Omental fat pad (tissue), 4 donors: ENCODE data around the gene SLC4A4. TPM values are rescaled to one million over a fixed set of nuclear protein-coding genes. Genes with fewer than 3 reads are reported as not detected.

Experiments
- ATAC-seq: fragments of 150-250 bp; one replicate; pipeline ENCODE4 v1.9.1; 2016; ENCODE audit warnings: mild to moderate bottlenecking, moderate library complexity; ENCODE audit not compliant: low FRiP score
- DNase-seq: peaks from one replicate; pipeline ENCODE4 v3.0.0-alpha.2; 2019; ENCODE audit warnings: low spot score
- CTCF ChIP-seq, 3 donors: fragments of 450-650 bp; IDR thresholded peaks; one replicate each; pipeline ENCODE4 v1.5.1; 2016 to 2017; ENCODE audit warnings: antibody characterized with exemption in 3 of 3, mild to moderate bottlenecking in 3 of 3, moderate library complexity in 2 of 3
- total RNA-seq, 4 donors: library from RNA; depleted of rRNA; stranded (reverse); fragments of >200 nt; gene quantifications; one replicate each; pipeline ENCODE4 v1.1.0, GENCODE V29; 2016

SLC4A4 gene
- total RNA-seq, 4 donors from 2014 or later, result 8.4 to 45.6 (median 10.2) TPM

- ATAC-seq, result no peak
- DNase-seq, result no peak
- TF ChIP-seq CTCF (IDR thresholded peaks at IDR 0.05), result no peak
These were observed 122.6 kb downstream of the SLC4A4 start for GRCh38 chr4:71461422-71461821.

GRCh38 chr4:71466775-71467174, 128.0 kb downstream of the SLC4A4 start:
- ATAC-seq, result no peak
- TF ChIP-seq CTCF (IDR thresholded peaks at IDR 0.05), result no peak

GRCh38 chr4:71468116-71468710, 129.4 kb downstream of the SLC4A4 start:
- TF ChIP-seq CTCF (IDR thresholded peaks at IDR 0.05), result no peak
- DNase-seq (no peak), ATAC-seq (no peak)

More at GRCh38 chr4:71466775-71467174, 128.0 kb downstream of the SLC4A4 start:
- no peak for DNase-seq

GRCh38 chr4:71469541-71469940, 130.7 kb downstream of the SLC4A4 start:
- no peak for TF ChIP-seq CTCF (IDR thresholded peaks at IDR 0.05)
- ATAC-seq (no peak), DNase-seq (no peak)

GRCh38 chr4:71470524-71470923, 131.7 kb downstream of the SLC4A4 start:
- TF ChIP-seq CTCF (IDR thresholded peaks at IDR 0.05), result no peak
- DNase-seq (no peak), ATAC-seq (no peak)

- no peak for TF ChIP-seq CTCF (IDR thresholded peaks at IDR 0.05)
- peak; percentile 51 for ATAC-seq
- DNase-seq, result no peak
These were observed 134.1 kb downstream of the SLC4A4 start for GRCh38 chr4:71472946-71473345.

GRCh38 chr4:71473541-71474240, 134.9 kb downstream of the SLC4A4 start:
- DNase-seq (no peak), ATAC-seq (no peak)
- no peak for TF ChIP-seq CTCF (IDR thresholded peaks at IDR 0.05)
